SJCRH30 (cell line): Measurements from ENCODE around the gene MTG2. TPM values are rescaled to one million over a fixed set of nuclear protein-coding genes. Genes with fewer than 3 reads are reported as not detected.

Source experiments
- DNase-seq, 2 experiments: peaks; one replicate each; pipeline ENCODE4 v3.0.0-alpha.2; 2015 to 2020
- H3K27ac ChIP-seq: fragments of 250-450 bp; sonication (Bioruptor Pico); 2 replicates; pipeline ENCODE4 v1.5.1; 2020; ENCODE audit warnings: mild to moderate bottlenecking, moderate library complexity
- H3K27me3 ChIP-seq: fragments of 250-450 bp; sonication (Bioruptor Pico); 2 replicates; pipeline ENCODE4 v1.5.1; 2020; ENCODE audit warnings: mild to moderate bottlenecking, moderate library complexity
- H3K36me3 ChIP-seq: fragments of 250-450 bp; sonication (Bioruptor Pico); 2 replicates; pipeline ENCODE4 v1.5.1; 2020; ENCODE audit warnings: mild to moderate bottlenecking, moderate library complexity
- H3K4me1 ChIP-seq: fragments of 250-450 bp; sonication (Bioruptor Pico); 2 replicates; pipeline ENCODE4 v1.5.1; 2020; ENCODE audit warnings: mild to moderate bottlenecking, moderate library complexity
- H3K4me3 ChIP-seq: fragments of 250-450 bp; sonication (Bioruptor Pico); 2 replicates; pipeline ENCODE4 v1.5.1; 2020; ENCODE audit warnings: mild to moderate bottlenecking, moderate library complexity
- H3K9me3 ChIP-seq: fragments of 250-450 bp; sonication (Bioruptor Pico); replicated peaks from 2 replicates; pipeline ENCODE4 v1.5.1; 2020; ENCODE audit warnings: mild to moderate bottlenecking, moderate library complexity
- total RNA-seq: library from RNA; depleted of rRNA; stranded (reverse); fragments of >200 nt; shearing (Covaris generic); gene quantifications from 2 replicates; pipeline ENCODE4 v1.2.3, GENCODE V29; 2014

The MTG2 gene
- total RNA-seq, 1 experiment from 2014 or later = 66.2 TPM

- no peaks in the 10 kb centered on the region for H3K9me3 ChIP-seq
- H3K4me3 ChIP-seq = no peak overlapping the region
- no peak for DNase-seq
- peaks cover 80% of the 10 kb centered on the region for H3K36me3 ChIP-seq
- peaks cover 5% of the 10 kb centered on the region; the same call in 1 of the 2 replicates for H3K4me1 ChIP-seq
- H3K27me3 ChIP-seq = no peaks in the 10 kb centered on the region
- no peak overlapping the region for H3K27ac ChIP-seq
These were observed 18.7 kb upstream of the MTG2 start for GRCh38 chr20:62163986-62164762.

GRCh38 chr20:62164879-62165761, 17.7 kb upstream of the MTG2 start:
- no peaks in the 10 kb centered on the region for H3K9me3 ChIP-seq
- no peak overlapping the region for H3K4me3 ChIP-seq
- no peak overlapping the region for H3K27ac ChIP-seq
- peaks cover 77% of the 10 kb centered on the region for H3K36me3 ChIP-seq
- H3K4me1 ChIP-seq = peaks cover 5% of the 10 kb centered on the region; the same call in 1 of the 2 replicates
- no peak for DNase-seq
- H3K27me3 ChIP-seq = no peaks in the 10 kb centered on the region

- Histone ChIP-seq H3K4me1 (peaks cover 5% of the 10 kb centered on the region; the same call in 1 of the 2 replicates), H3K9me3 (no peaks in the 10 kb centered on the region), H3K27ac (no peak overlapping the region), H3K27me3 (no peaks in the 10 kb centered on the region), H3K36me3 (peaks cover 72% of the 10 kb centered on the region), H3K4me3 (no peak overlapping the region)
- DNase-seq = no peak
These were observed 16.9 kb upstream of the MTG2 start for GRCh38 chr20:62165762-62166399.

- Histone ChIP-seq H3K9me3 (no peaks in the 10 kb centered on the region), H3K27ac (no peak overlapping the region), H3K4me1 (peaks cover 5% of the 10 kb centered on the region; the same call in 1 of the 2 replicates), H3K27me3 (no peaks in the 10 kb centered on the region), H3K4me3 (no peak overlapping the region), H3K36me3 (peaks cover 65% of the 10 kb centered on the region)
- no peak for DNase-seq
These were observed 15.4 kb upstream of the MTG2 start for GRCh38 chr20:62167474-62167873.

GRCh38 chr20:62168061-62168460, 14.8 kb upstream of the MTG2 start:
- H3K36me3 ChIP-seq = peaks cover 63% of the 10 kb centered on the region
- H3K9me3 ChIP-seq = no peaks in the 10 kb centered on the region
- H3K27ac ChIP-seq = no peak overlapping the region
- H3K4me1 ChIP-seq = peaks cover 5% of the 10 kb centered on the region; the same call in 1 of the 2 replicates
- no peak for DNase-seq
- H3K4me3 ChIP-seq = no peak overlapping the region
- no peaks in the 10 kb centered on the region for H3K27me3 ChIP-seq

GRCh38 chr20:62168890-62169435, 13.9 kb upstream of the MTG2 start:
- no peak overlapping the region for H3K4me3 ChIP-seq
- no peaks in the 10 kb centered on the region for H3K27me3 ChIP-seq
- peaks cover 63% of the 10 kb centered on the region for H3K36me3 ChIP-seq
- peaks cover 5% of the 10 kb centered on the region; the same call in 1 of the 2 replicates for H3K4me1 ChIP-seq
- no peak overlapping the region for H3K27ac ChIP-seq
- H3K9me3 ChIP-seq = no peaks in the 10 kb centered on the region
- no peak for DNase-seq

- peaks cover 60% of the 10 kb centered on the region for H3K36me3 ChIP-seq
- H3K4me3 ChIP-seq = no peak overlapping the region
- no peak overlapping the region for H3K27ac ChIP-seq
- H3K27me3 ChIP-seq = no peaks in the 10 kb centered on the region
- no peak for DNase-seq
- H3K4me1 ChIP-seq = peaks cover 5% of the 10 kb centered on the region; the same call in 1 of the 2 replicates
- no peaks in the 10 kb centered on the region for H3K9me3 ChIP-seq
These were observed 12.3 kb upstream of the MTG2 start for GRCh38 chr20:62170536-62170935.

GRCh38 chr20:62171245-62171644, 11.6 kb upstream of the MTG2 start:
- no peaks in the 10 kb centered on the region for H3K27me3 ChIP-seq
- no peaks in the 10 kb centered on the region for H3K9me3 ChIP-seq
- H3K27ac ChIP-seq = no peak overlapping the region
- no peak overlapping the region for H3K4me3 ChIP-seq
- peaks cover 4% of the 10 kb centered on the region; the same call in 1 of the 2 replicates for H3K4me1 ChIP-seq
- DNase-seq = no peak
- peaks cover 61% of the 10 kb centered on the region for H3K36me3 ChIP-seq

- no peaks in the 10 kb centered on the region for H3K4me1 ChIP-seq
- H3K4me3 ChIP-seq = no peak overlapping the region
- no peak overlapping the region for H3K27ac ChIP-seq
- H3K36me3 ChIP-seq = peaks cover 57% of the 10 kb centered on the region
- no peak for DNase-seq
- no peaks in the 10 kb centered on the region for H3K27me3 ChIP-seq
- no peaks in the 10 kb centered on the region for H3K9me3 ChIP-seq
These were observed 10.2 kb upstream of the MTG2 start for GRCh38 chr20:62172666-62173065.

- Histone ChIP-seq H3K27me3 (no peaks in the 10 kb centered on the region), H3K27ac (no peak overlapping the region), H3K4me1 (no peaks in the 10 kb centered on the region), H3K4me3 (no peak overlapping the region), H3K36me3 (peaks cover 50% of the 10 kb centered on the region), H3K9me3 (no peaks in the 10 kb centered on the region)
- no peak for DNase-seq
These were observed 8.6 kb upstream of the MTG2 start for GRCh38 chr20:62174021-62174804.

GRCh38 chr20:62174870-62175624, 7.8 kb upstream of the MTG2 start:
- DNase-seq = no peak
- Histone ChIP-seq H3K27me3 (no peaks in the 10 kb centered on the region), H3K36me3 (peaks cover 49% of the 10 kb centered on the region)

GRCh38 chr20:62175711-62176110, 7.1 kb upstream of the MTG2 start:
- H3K36me3 ChIP-seq = peaks cover 56% of the 10 kb centered on the region
- DNase-seq = no peak
- H3K27ac ChIP-seq = no peak overlapping the region
- H3K4me1 ChIP-seq = no peaks in the 10 kb centered on the region
- H3K9me3 ChIP-seq = no peaks in the 10 kb centered on the region
- H3K4me3 ChIP-seq = no peak overlapping the region
- H3K27me3 ChIP-seq = no peaks in the 10 kb centered on the region

More at GRCh38 chr20:62174870-62175624, 7.8 kb upstream of the MTG2 start:
- no peaks in the 10 kb centered on the region for H3K4me1 ChIP-seq
- no peaks in the 10 kb centered on the region for H3K9me3 ChIP-seq
- no peak overlapping the region for H3K4me3 ChIP-seq
- no peak overlapping the region for H3K27ac ChIP-seq

- no peaks in the 10 kb centered on the region for H3K9me3 ChIP-seq
- no peak for DNase-seq
- H3K27me3 ChIP-seq = no peaks in the 10 kb centered on the region
- peaks cover 61% of the 10 kb centered on the region for H3K36me3 ChIP-seq
- no peak overlapping the region for H3K27ac ChIP-seq
- H3K4me1 ChIP-seq = peaks cover 6% of the 10 kb centered on the region; the same call in 1 of the 2 replicates
- H3K4me3 ChIP-seq = no peak overlapping the region
These were observed 6.0 kb upstream of the MTG2 start for GRCh38 chr20:62176866-62177265.
